K562 (cell line): ENCODE results near the gene ARHGAP33. TPM values are rescaled to one million over a fixed set of nuclear protein-coding genes. Genes with fewer than 3 reads are reported as not detected.

Experiments
- CBX2 ChIP-seq: fragments of 200-600 bp; sonication (generic); IDR thresholded peaks from one replicate; pipeline ENCODE4 v1.6.1; 2012; ENCODE audit warnings: mild to moderate bottlenecking, low read length, inconsistent platforms; ENCODE audit not compliant: insufficient read depth, poor library complexity, severe bottlenecking
- E2F8 ChIP-seq: fragments of 450-650 bp; IDR thresholded peaks from 2 replicates; pipeline ENCODE4 v1.7.1; 2018; ENCODE audit warnings: mild to moderate bottlenecking, low read depth; ENCODE audit not compliant: partially characterized antibody
- EP400 ChIP-seq: fragments of 450-650 bp; IDR thresholded peaks from 2 replicates; pipeline ENCODE4 v1.6.1; 2017; ENCODE audit warnings: antibody characterized with exemption, mild to moderate bottlenecking, moderate library complexity
- ETS2 ChIP-seq: IDR thresholded peaks from 2 replicates; pipeline ENCODE4 v1.6.1; 2016; ENCODE audit warnings: borderline replicate concordance, missing genetic modification characterization, mild to moderate bottlenecking, moderate library complexity, missing compliant biosample characterization; ENCODE audit not compliant: poor library complexity, severe bottlenecking
- FOXK2 ChIP-seq, 2 experiments: fragments of 450-650 bp; IDR thresholded peaks in 1 of 2; conservative IDR thresholded peaks in 1 of 2; 2 replicates each; pipeline ENCODE4 v1.6.1; 2016; ENCODE audit warnings: low read depth in 2 of 2, mild to moderate bottlenecking in 1 of 2
- GTF2F1 ChIP-seq: IDR thresholded peaks from 2 replicates; pipeline ENCODE4 v1.6.1; 2011; ENCODE audit warnings: low read depth, low read length, improper control_type of control experiment
- L3MBTL2 ChIP-seq: fragments of 450-650 bp; IDR thresholded peaks from 2 replicates; pipeline ENCODE4 v1.6.1; 2016; ENCODE audit warnings: mild to moderate bottlenecking, moderate library complexity
- MBD2 ChIP-seq: sonication (generic); IDR thresholded peaks from 2 replicates; pipeline ENCODE4 v1.6.1; 2016; ENCODE audit warnings: low read depth, borderline replicate concordance
- PHF8 ChIP-seq: fragments of 200-600 bp; sonication (generic); IDR thresholded peaks from 2 replicates; pipeline ENCODE4 v1.6.1; 2012; ENCODE audit warnings: mixed run types, mild to moderate bottlenecking, inconsistent platforms, low read length, moderate library complexity, borderline replicate concordance
- PKNOX1 ChIP-seq: fragments of 450-650 bp; IDR thresholded peaks from 2 replicates; pipeline ENCODE4 v1.6.1; 2016
- RBFOX2 ChIP-seq: fragments of 200-400 bp; formaldehyde crosslinking; IDR thresholded peaks from 2 replicates; pipeline ENCODE4 v1.6.1; 2017; ENCODE audit warnings: low read depth, mild to moderate bottlenecking, low read length, moderate library complexity
- RREB1 ChIP-seq: fragments of 250-450 bp; sonication (Bioruptor Pico); IDR thresholded peaks from 2 replicates; pipeline ENCODE4 v1.4.0; 2020
- SP1 ChIP-seq: sonication (generic); formaldehyde crosslinking; IDR thresholded peaks from 2 replicates; pipeline ENCODE4 v1.8.1; 2022; ENCODE audit warnings: mild to moderate bottlenecking, missing genetic modification reagents
- ZNF280A ChIP-seq: fragments of 450-650 bp; IDR thresholded peaks from 2 replicates; pipeline ENCODE4 v1.6.1; 2018; ENCODE audit warnings: mild to moderate bottlenecking, low read depth; ENCODE audit not compliant: partially characterized antibody
- ZNF695 ChIP-seq: fragments of 450-650 bp; formaldehyde crosslinking; IDR thresholded peaks from 2 replicates; pipeline ENCODE4 v1.4.0; 2020; ENCODE audit warnings: mild to moderate bottlenecking, moderate library complexity
- polyA plus RNA-seq, 8 experiments: library from polyadenylated mRNA; depleted of rRNA in 4 of 8; stranded (reverse) in 5 of 8; unstranded in 3 of 8; fragments of >200 nt; fragmentation: Nextera tagmentation in 2 of 8; fragmentation: Illumina TruSeq in 1 of 8; extraction: Ambion mirVana in 2 of 8; extraction: Trizol in 1 of 8; gene quantifications; 2 replicates each; pipeline versions ENCODE4 v1.2.1 to v1.2.3, GENCODE V29; 2011 to 2014; ENCODE audit warnings: inconsistent platforms in 1 of 8, missing spikeins in 1 of 8
- total RNA-seq, 7 experiments: library from RNA; depleted of rRNA in 6 of 7; stranded (reverse); fragments of >200 nt in 6 of 7; fragmentation: Illumina TruSeq in 2 of 7; extraction: Trizol in 2 of 7; gene quantifications; 2 replicates each; pipeline versions ENCODE4 v1.2.1 to v1.2.3, GENCODE V29; 2011 to 2021; ENCODE audit warnings: low replicate concordance in 1 of 7

Gene ARHGAP33
- total and polyA plus RNA-seq, 9 of the 15 experiments (the other 6 are each of a cell fraction or from before 2014, with no cell fraction given) = 0.06 to 26.6 (median 1.6) TPM; not detected in 1

- TF ChIP-seq FOXK2 (conservative IDR thresholded peaks at IDR 0.05 in 1 of 2, IDR thresholded peaks at IDR 0.05 in 1 of 2; ENCODE audit: low read depth in 2 of 2) = peak; percentile 94 to 97
- no peak for TF ChIP-seq ZNF280A
- TF ChIP-seq ZNF695 (CRISPR knock-in tag) = no peak
- peak; percentile 100 for TF ChIP-seq PKNOX1
- TF ChIP-seq EP400 = peak; percentile 9; the same call in 1 of the 2 replicates
- TF ChIP-seq PHF8 = peak; percentile 96
- TF ChIP-seq ETS2 = no peak
- TF ChIP-seq MBD2 = peak; percentile 96
- peak; percentile 93 for TF ChIP-seq SP1 (CRISPR knock-in tag)
- no peak for TF ChIP-seq RREB1 (CRISPR knock-in tag)
- TF ChIP-seq E2F8 = peak; percentile 31
- no peak for TF ChIP-seq GTF2F1
- TF ChIP-seq RBFOX2 = peak; percentile 86
- peak; percentile 63 for TF ChIP-seq L3MBTL2
- no peak for TF ChIP-seq CBX2
These were observed 27.0 kb upstream of the ARHGAP33 start, which contains the start of gene LIN37 (continued) for GRCh38 chr19:35748106-35749020.
